Keratinocyte (primary cell): Measurements from ENCODE around the gene ADAMTSL5. TPM values are rescaled to one million over a fixed set of nuclear protein-coding genes. Genes with fewer than 3 reads are reported as not detected.

Experiments
- DNase-seq: peaks from one replicate; pipeline ENCODE4 v3.0.0-alpha.2; 2011; ENCODE audit warnings: low read depth, missing footprints, low spot score
- FAIRE-seq: peaks from 2 replicates; lab custom pipeline; 2011; peaks lifted over from hg19 to GRCh38; lab: Jason Lieb, UNC
- H2AFZ ChIP-seq: 2 replicates; pipeline ENCODE4 v1.6.0; 2012; ENCODE audit warnings: low read length, control low read depth, inconsistent platforms; ENCODE audit not compliant: control insufficient read depth
- H3K27ac ChIP-seq: 2 replicates; pipeline ENCODE4 v1.5.1; 2011; ENCODE audit warnings: low read length; ENCODE audit not compliant: control insufficient read depth, insufficient read depth
- H3K27me3 ChIP-seq: 3 replicates; pipeline ENCODE4 v1.6.0; 2011; ENCODE audit warnings: low read length; ENCODE audit not compliant: control insufficient read depth, insufficient read depth; ENCODE audit errors: extremely low read depth
- H3K36me3 ChIP-seq, 2 experiments: 2 replicates in 1 of 2; 3 replicates in 1 of 2; pipeline ENCODE4 v1.5.1; 2011; ENCODE audit warnings: low read length in 2 of 2, mild to moderate bottlenecking in 1 of 2; ENCODE audit not compliant: control insufficient read depth in 2 of 2, insufficient read depth in 2 of 2; ENCODE audit errors: extremely low read depth in 1 of 2
- H3K4me1 ChIP-seq: 3 replicates; pipeline ENCODE4 v1.5.1; 2011; ENCODE audit warnings: low read length; ENCODE audit not compliant: control insufficient read depth, insufficient read depth; ENCODE audit errors: extremely low read depth
- H3K4me2 ChIP-seq: 3 replicates; pipeline ENCODE4 v1.6.0; 2011; ENCODE audit warnings: low read depth, low read length; ENCODE audit not compliant: control insufficient read depth, insufficient read depth; ENCODE audit errors: extremely low read depth
- H3K4me3 ChIP-seq, 3 experiments: fragments of 200-600 bp in 1 of 3; sonication (generic) in 1 of 3; 2 replicates in 2 of 3; 3 replicates in 1 of 3; pipeline ENCODE4 v1.5.1; 2011 to 2016; ENCODE audit warnings: low read length in 3 of 3, mild to moderate bottlenecking in 3 of 3, control low read depth in 2 of 3, inconsistent platforms in 1 of 3, low read depth in 1 of 3, mixed read lengths in 1 of 3, mixed run types in 1 of 3, moderate library complexity in 1 of 3; ENCODE audit not compliant: control insufficient read depth in 2 of 3, insufficient read depth in 2 of 3; ENCODE audit errors: extremely low read depth in 1 of 3
- H3K79me2 ChIP-seq: 2 replicates; pipeline ENCODE4 v1.6.0; 2012; ENCODE audit warnings: low read length; ENCODE audit not compliant: control insufficient read depth, insufficient read depth
- H3K9ac ChIP-seq: 3 replicates; pipeline ENCODE4 v1.6.0; 2011; ENCODE audit warnings: low read length; ENCODE audit not compliant: control insufficient read depth, insufficient read depth; ENCODE audit errors: extremely low read depth
- H3K9me1 ChIP-seq: 3 replicates; pipeline ENCODE4 v1.6.0; 2011; ENCODE audit warnings: low read length; ENCODE audit not compliant: control insufficient read depth, insufficient read depth; ENCODE audit errors: extremely low read depth
- H3K9me3 ChIP-seq: 2 replicates; pipeline ENCODE4 v1.5.1; 2012; ENCODE audit warnings: low read depth, low read length; ENCODE audit not compliant: control insufficient read depth
- H4K20me1 ChIP-seq: 3 replicates; pipeline ENCODE4 v1.6.0; 2011; ENCODE audit warnings: low read length; ENCODE audit not compliant: control insufficient read depth, insufficient read depth; ENCODE audit errors: extremely low read depth
- EZH2 ChIP-seq: IDR thresholded peaks from one replicate; pipeline ENCODE4 v1.6.1; 2012; ENCODE audit warnings: inconsistent platforms, mild to moderate bottlenecking, low read length, moderate library complexity
- dilution Hi-C: fragments of 300-500 bp; cut with MboI; formaldehyde crosslinking; loops from one replicate; pipeline ENCODE4 v1.7.0; 2020; ENCODE audit warnings: low sequenced_read_pairs; ENCODE audit not compliant: extremely low pct_ligation_motif_present
- polyA plus RNA-seq, 5 experiments: library from polyadenylated mRNA; depleted of rRNA in 3 of 5; stranded (reverse) in 3 of 5; stranded (forward) in 1 of 5; unstranded in 1 of 5; fragments of >200 nt; gene quantifications; 1 replicate in 1 of 5; 2 replicates in 3 of 5; 3 replicates in 1 of 5; pipeline versions ENCODE4 v1.2.1 to v1.2.3, GENCODE V29; 2011 to 2012; ENCODE audit warnings: missing spikeins in 2 of 5, low read depth in 1 of 5, low replicate concordance in 1 of 5
- TF ChIP-seq, protein P1 (sequence below), 3 experiments: IDR thresholded peaks in 1 of 3; conservative IDR thresholded peaks in 1 of 3; optimal IDR thresholded peaks in 1 of 3; 2 replicates in 2 of 3; 3 replicates in 1 of 3; pipeline versions ENCODE3 to v1.5.1; 2011; ENCODE audit warnings: low read length in 3 of 3, mild to moderate bottlenecking in 3 of 3, moderate library complexity in 2 of 3, control low read depth in 1 of 3, inconsistent platforms in 1 of 3; ENCODE audit not compliant: insufficient read depth in 2 of 3; ENCODE audit errors: extremely low read depth in 1 of 3

The ADAMTSL5 gene
- polyA plus RNA-seq, 1 donor (not counting 4 experiments of a cell fraction or from before 2014, with no cell fraction given) = 4.2 TPM

DNA sequence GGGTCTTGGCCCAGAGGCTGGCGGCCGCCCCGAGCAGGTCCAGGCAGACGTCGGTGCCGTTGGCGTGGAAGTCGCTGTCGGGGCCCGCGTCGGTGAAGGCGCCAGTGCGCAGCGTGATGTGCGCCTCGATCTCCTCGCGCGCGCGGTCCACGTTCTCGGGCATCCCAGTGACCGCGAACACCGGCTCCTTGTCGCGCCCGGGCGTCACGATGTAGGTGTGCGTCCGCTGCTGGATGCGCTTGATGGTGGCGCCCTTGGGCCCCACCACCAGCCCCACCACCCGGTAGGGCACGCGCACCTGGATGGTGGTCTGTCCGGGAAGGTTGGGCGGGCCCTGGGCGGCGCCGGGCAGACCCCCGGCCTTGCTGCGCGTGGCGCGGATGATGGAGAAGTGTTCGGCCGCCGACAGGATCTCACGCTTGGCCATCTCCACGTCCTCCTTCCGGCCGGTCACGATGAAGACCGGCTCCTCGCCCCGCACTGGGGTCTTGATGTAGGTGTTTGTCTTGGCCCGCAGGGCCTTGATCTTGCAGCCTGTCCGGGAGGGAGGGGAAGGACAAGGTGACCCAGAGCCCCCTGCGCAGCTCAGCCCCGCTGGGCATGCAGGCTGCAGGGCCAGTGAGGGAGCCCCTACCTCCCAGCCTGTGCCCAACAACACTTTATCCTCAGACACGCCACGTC lies 43.7 kb upstream of the ADAMTSL5 start:
- TF ChIP-seq, protein P1, sequence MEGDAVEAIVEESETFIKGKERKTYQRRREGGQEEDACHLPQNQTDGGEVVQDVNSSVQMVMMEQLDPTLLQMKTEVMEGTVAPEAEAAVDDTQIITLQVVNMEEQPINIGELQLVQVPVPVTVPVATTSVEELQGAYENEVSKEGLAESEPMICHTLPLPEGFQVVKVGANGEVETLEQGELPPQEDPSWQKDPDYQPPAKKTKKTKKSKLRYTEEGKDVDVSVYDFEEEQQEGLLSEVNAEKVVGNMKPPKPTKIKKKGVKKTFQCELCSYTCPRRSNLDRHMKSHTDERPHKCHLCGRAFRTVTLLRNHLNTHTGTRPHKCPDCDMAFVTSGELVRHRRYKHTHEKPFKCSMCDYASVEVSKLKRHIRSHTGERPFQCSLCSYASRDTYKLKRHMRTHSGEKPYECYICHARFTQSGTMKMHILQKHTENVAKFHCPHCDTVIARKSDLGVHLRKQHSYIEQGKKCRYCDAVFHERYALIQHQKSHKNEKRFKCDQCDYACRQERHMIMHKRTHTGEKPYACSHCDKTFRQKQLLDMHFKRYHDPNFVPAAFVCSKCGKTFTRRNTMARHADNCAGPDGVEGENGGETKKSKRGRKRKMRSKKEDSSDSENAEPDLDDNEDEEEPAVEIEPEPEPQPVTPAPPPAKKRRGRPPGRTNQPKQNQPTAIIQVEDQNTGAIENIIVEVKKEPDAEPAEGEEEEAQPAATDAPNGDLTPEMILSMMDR (optimal IDR thresholded peaks at IDR 0.05 in 1 of 3, IDR thresholded peaks at IDR 0.05 in 1 of 3, conservative IDR thresholded peaks at IDR 0.05 in 1 of 3; ENCODE audit: extremely low read depth in 1 of 3, insufficient read depth in 2 of 3, low read length in 3 of 3) = no peak
- TF ChIP-seq EZH2 = no peak

DNA sequence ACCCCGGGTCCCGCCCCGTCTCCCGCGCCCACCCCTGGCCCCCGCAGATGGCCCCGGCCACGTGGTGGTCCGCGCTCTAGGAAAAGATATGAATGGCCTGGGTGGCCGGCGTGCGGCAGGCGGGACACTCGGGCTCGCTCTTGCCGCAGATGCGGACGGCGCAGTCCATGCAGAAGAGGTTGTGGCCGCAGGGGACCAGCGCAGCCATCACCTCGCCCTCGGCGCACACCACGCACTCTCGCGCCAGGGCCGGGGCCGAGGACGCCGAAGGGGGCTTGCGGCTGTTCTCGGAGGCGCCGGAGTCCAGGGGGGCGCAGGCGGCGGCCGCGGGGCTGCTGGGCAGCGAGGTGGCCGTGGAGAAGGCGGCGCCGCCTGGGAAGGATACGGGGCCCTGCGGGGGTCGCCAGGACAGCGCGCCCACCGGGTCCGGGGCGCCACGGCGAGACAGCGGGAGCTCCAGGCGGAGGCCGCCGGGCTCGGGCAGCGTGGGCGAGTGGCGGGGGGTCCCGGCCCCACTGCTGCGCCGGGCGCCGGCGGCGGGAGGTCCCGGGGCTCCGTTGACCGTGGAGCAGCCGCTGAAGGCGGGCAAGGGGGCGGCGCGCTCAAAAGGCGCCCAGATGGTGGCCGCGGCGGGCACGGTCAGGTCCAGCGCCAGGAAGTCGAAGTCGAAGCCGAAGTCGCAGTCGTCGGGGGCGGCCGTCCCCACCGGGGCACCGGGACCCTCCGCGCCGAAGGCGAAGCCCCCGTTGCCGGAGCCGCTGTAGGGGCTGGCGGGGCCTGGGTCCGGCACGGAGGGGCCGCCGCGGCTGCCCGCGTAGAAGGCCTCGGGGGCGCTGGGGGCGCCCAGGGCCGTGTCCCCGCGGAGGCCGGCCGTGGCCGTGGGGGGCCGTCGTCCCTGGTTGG lies 42.9 kb upstream of the ADAMTSL5 start:
- H3K9me3 ChIP-seq = no peaks in the 10 kb centered on the region
- FAIRE-seq (no peak), DNase-seq (no peak)
- no peak overlapping the region for H3K4me3 ChIP-seq
- no peaks in the 10 kb centered on the region for H3K9me1 ChIP-seq
- TF ChIP-seq, protein P1 (optimal IDR thresholded peaks at IDR 0.05 in 1 of 3, IDR thresholded peaks at IDR 0.05 in 1 of 3, conservative IDR thresholded peaks at IDR 0.05 in 1 of 3; ENCODE audit: extremely low read depth in 1 of 3, insufficient read depth in 2 of 3, low read length in 3 of 3) = no peak
- no peak for TF ChIP-seq EZH2
- no peak overlapping the region for H3K9ac ChIP-seq
- no peaks in the 10 kb centered on the region for H3K27me3 ChIP-seq
- no peak overlapping the region for H3K4me2 ChIP-seq
- peaks cover 7% of the 10 kb centered on the region for H3K79me2 ChIP-seq
- H2AFZ ChIP-seq = no peak overlapping the region
- H3K36me3 ChIP-seq = peaks cover 0 to 4% of the 10 kb centered on the region in 2 experiments
- no peak overlapping the region for H3K27ac ChIP-seq
- dilution Hi-C loops = no loop called here
- no peaks in the 10 kb centered on the region for H4K20me1 ChIP-seq
- H3K4me1 ChIP-seq = no peaks in the 10 kb centered on the region

More for the DNA sequence above, 43.7 kb upstream of the ADAMTSL5 start:
- H3K9me1 ChIP-seq = no peaks in the 10 kb centered on the region
- no peaks in the 10 kb centered on the region for H3K4me1 ChIP-seq
- H3K36me3 ChIP-seq = peaks cover 0 to 6% of the 10 kb centered on the region in 2 experiments
- dilution Hi-C loops = no loop called here
- no peak overlapping the region for H3K9ac ChIP-seq
- H4K20me1 ChIP-seq = no peaks in the 10 kb centered on the region
- no peak overlapping the region for H2AFZ ChIP-seq
- peaks cover 11% of the 10 kb centered on the region for H3K79me2 ChIP-seq
- FAIRE-seq (no peak), DNase-seq (no peak)
- H3K4me3 ChIP-seq = no peak overlapping the region
- no peaks in the 10 kb centered on the region for H3K9me3 ChIP-seq
- H3K27me3 ChIP-seq = no peaks in the 10 kb centered on the region
- no peak overlapping the region for H3K4me2 ChIP-seq
- H3K27ac ChIP-seq = no peak overlapping the region
